PC-9 (cell line): ENCODE results near the gene C3orf18.

Experiments used
- EZH2 ChIP-seq: fragments of 200-600 bp; sonication (generic); IDR thresholded peaks from 2 replicates; pipeline ENCODE4 v1.8.0; 2017; ENCODE audit warnings: antibody characterized with exemption, low read depth
- TF ChIP-seq, protein P1 (sequence below): fragments of 200-600 bp; sonication (generic); conservative IDR thresholded peaks from 2 replicates; pipeline ENCODE4 v1.6.1; 2017; ENCODE audit warnings: mixed run types, antibody characterized with exemption, mild to moderate bottlenecking, moderate library complexity

DNA sequence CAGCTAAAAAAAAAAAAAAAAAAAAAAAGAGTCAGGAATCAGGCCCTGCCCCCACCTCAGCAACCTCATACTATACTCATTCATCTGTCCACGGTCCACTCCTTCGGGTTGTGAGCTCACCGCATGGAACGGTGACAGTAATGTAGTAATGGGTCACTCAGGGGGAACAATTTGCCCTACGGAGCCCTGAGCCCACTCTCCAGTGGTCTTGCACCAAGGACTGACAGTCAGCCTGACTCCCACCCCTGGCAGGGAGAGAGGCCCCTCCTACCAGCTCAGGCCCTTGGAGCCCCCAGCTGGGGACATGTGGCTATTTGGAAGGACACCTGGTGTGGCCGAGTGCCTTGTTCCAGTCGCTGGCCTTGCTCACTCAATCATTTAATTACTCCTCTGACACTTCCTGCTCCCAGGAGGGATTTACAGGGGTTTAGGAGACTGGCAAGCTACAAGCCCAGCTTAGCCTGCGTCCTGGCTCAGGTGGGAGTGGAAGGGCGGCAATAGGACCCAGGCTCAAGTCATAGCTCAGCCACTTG is 44.2 kb downstream of the C3orf18 start:
- TF ChIP-seq, protein P1, sequence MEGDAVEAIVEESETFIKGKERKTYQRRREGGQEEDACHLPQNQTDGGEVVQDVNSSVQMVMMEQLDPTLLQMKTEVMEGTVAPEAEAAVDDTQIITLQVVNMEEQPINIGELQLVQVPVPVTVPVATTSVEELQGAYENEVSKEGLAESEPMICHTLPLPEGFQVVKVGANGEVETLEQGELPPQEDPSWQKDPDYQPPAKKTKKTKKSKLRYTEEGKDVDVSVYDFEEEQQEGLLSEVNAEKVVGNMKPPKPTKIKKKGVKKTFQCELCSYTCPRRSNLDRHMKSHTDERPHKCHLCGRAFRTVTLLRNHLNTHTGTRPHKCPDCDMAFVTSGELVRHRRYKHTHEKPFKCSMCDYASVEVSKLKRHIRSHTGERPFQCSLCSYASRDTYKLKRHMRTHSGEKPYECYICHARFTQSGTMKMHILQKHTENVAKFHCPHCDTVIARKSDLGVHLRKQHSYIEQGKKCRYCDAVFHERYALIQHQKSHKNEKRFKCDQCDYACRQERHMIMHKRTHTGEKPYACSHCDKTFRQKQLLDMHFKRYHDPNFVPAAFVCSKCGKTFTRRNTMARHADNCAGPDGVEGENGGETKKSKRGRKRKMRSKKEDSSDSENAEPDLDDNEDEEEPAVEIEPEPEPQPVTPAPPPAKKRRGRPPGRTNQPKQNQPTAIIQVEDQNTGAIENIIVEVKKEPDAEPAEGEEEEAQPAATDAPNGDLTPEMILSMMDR: no peak
- no peak for TF ChIP-seq EZH2
